Inferior parietal cortex (tissue), 1 donor: ENCODE data around the gene TFG.

Experiments
- DNase-seq: peaks from one replicate; pipeline ENCODE4 v3.0.0-alpha.2; 2016; ENCODE audit errors: extremely low spot score

TFG gene

GRCh38 chr3:100754563-100755334 is 45.5 kb downstream of the TFG start:
- DNase-seq, result no peak

GRCh38 chr3:100756441-100756840 is 47.1 kb downstream of the TFG start:
- DNase-seq, result no peak

GRCh38 chr3:100759159-100759558 is 49.9 kb downstream of the TFG start:
- no peak for DNase-seq

- no peak for DNase-seq
These were observed 50.7 kb downstream of the TFG start for GRCh38 chr3:100759950-100760349.

- DNase-seq, result no peak
These were observed 51.1 kb downstream of the TFG start for GRCh38 chr3:100760377-100760776.

GRCh38 chr3:100761211-100761942 is 52.1 kb downstream of the TFG start:
- DNase-seq, result no peak

GRCh38 chr3:100761951-100762350 is 52.7 kb downstream of the TFG start:
- DNase-seq, result no peak

GRCh38 chr3:100765437-100765975 is 56.2 kb downstream of the TFG start:
- DNase-seq, result no peak

GRCh38 chr3:100766069-100766468 is 56.8 kb downstream of the TFG start:
- DNase-seq, result no peak

- DNase-seq, result no peak
These were observed 60.4 kb downstream of the TFG start for GRCh38 chr3:100769693-100770092.

GRCh38 chr3:100775226-100775625 is 65.9 kb downstream of the TFG start:
- no peak for DNase-seq

GRCh38 chr3:100775669-100776068 is 66.4 kb downstream of the TFG start:
- no peak for DNase-seq

- no peak for DNase-seq
These were observed 66.9 kb downstream of the TFG start for GRCh38 chr3:100776097-100776729.

- no peak for DNase-seq
These were observed 67.5 kb downstream of the TFG start for GRCh38 chr3:100776746-100777145.

GRCh38 chr3:100777271-100777670 is 68.0 kb downstream of the TFG start:
- DNase-seq, result no peak

GRCh38 chr3:100779480-100779879 is 70.2 kb downstream of the TFG start:
- no peak for DNase-seq

GRCh38 chr3:100780071-100780622 is 70.9 kb downstream of the TFG start:
- no peak for DNase-seq

- no peak for DNase-seq
These were observed 72.0 kb downstream of the TFG start for GRCh38 chr3:100781301-100781700.

GRCh38 chr3:100782348-100782747 is 73.1 kb downstream of the TFG start:
- DNase-seq, result no peak

- DNase-seq, result no peak
These were observed 73.6 kb downstream of the TFG start for GRCh38 chr3:100782906-100783305.

- DNase-seq, result no peak
These were observed 74.3 kb downstream of the TFG start for GRCh38 chr3:100783619-100784018.

GRCh38 chr3:100789579-100789978 is 80.3 kb downstream of the TFG start:
- DNase-seq, result no peak
